Measurements from ENCODE around the gene SCN5A.

- no peak for TF ChIP-seq POLR2A (IDR thresholded peaks at IDR 0.05)
- no peak for TF ChIP-seq CTCF (IDR thresholded peaks at IDR 0.05)
Observed at GRCh38 chr3:38548154-38548931, 101.1 kb downstream of the SCN5A start.
